HFFc6 (cell line): ENCODE data around the gene CREBBP. TPM values are rescaled to one million over a fixed set of nuclear protein-coding genes. Genes with fewer than 3 reads are reported as not detected.

Experiments used
- DNase-seq: peaks from one replicate; pipeline ENCODE4 v3.0.0-alpha.2; 2018
- H3K27ac Mint-ChIP-seq: 2 replicates; pipeline ENCODE4 v1.8.0; 2020; ENCODE audit warnings: mild to moderate bottlenecking, mixed read lengths
- H3K27me3 Mint-ChIP-seq: 2 replicates; pipeline ENCODE4 v1.8.0; 2021; ENCODE audit warnings: mild to moderate bottlenecking, moderate library complexity, mixed read lengths; ENCODE audit not compliant: insufficient read depth
- H3K36me3 Mint-ChIP-seq: 2 replicates; pipeline ENCODE4 v1.8.0; 2021; ENCODE audit warnings: low read depth, mixed read lengths
- H3K4me1 Mint-ChIP-seq: 2 replicates; pipeline ENCODE4 v1.8.0; 2020; ENCODE audit warnings: low read depth, mixed read lengths
- H3K4me3 Mint-ChIP-seq: 2 replicates; pipeline ENCODE4 v1.8.0; 2020; ENCODE audit warnings: mild to moderate bottlenecking, moderate library complexity, mixed read lengths
- H3K9me3 Mint-ChIP-seq: 2 replicates; pipeline ENCODE4 v1.8.0; 2020; ENCODE audit warnings: mild to moderate bottlenecking, mixed read lengths
- CTCF ChIP-seq: fragments of 200-600 bp; sonication (generic); IDR thresholded peaks from 2 replicates; pipeline ENCODE4 v1.5.0; 2021; ENCODE audit warnings: antibody characterized with exemption, mild to moderate bottlenecking
- total RNA-seq, 6 experiments: library from RNA; stranded (reverse); fragmentation: NEBNext Ultra II Directional; extraction: Animal tissue kit (Norgen Biotek cat#: 25700); gene quantifications; 2 replicates in 1 of 6; 3 replicates in 5 of 6; pipeline ENCODE4 v1.2.3, GENCODE V29; 2021

CREBBP gene
- total RNA-seq, 6 experiments from 2014 or later: 40.2 to 51.4 (median 43.4) TPM

- Mint-ChIP-seq H3K9me3 (no peaks in the 10 kb centered on the region), H3K4me1 (no peaks in the 10 kb centered on the region), H3K27ac (no peak overlapping the region), H3K4me3 (no peak overlapping the region), H3K27me3 (peaks cover 21% of the 10 kb centered on the region), H3K36me3 (peaks cover 34% of the 10 kb centered on the region)
- no peak for TF ChIP-seq CTCF
- no peak for DNase-seq
Measured at GRCh38 chr16:3727806-3728381, 152.6 kb downstream of the CREBBP start.

DNA sequence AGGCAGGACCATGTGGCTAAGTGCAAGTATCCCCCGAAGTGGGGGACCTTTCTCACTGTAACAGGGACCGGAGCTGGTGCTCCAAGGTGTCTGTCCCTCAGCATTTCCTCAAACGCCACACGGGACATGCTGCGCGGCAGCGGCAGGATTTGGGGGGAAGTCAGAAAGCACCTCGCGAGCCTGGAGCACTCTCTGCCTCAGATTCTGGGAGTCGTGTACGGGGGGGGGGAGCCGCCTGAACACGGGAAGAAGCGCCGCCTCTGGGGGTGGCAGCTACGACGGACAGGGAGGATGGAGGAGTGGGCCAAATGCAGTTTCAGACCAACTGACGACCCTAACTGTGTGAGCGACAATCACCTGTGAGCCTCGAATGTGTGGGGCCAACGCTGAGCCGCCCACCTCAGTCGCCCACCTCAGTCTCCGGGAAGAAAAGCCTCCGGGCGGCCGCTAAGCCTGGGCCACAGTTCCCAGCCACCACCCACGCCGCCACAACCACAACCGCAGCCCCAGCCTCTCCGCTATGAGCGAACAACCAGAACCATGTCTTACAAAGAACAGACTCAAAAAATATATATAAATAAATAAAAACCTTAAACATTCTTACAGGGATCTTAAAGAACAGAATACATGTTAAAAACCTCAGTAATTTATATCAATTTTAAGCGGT is 154.4 kb downstream of the CREBBP start:
- no peak overlapping the region for H3K4me3 Mint-ChIP-seq

GRCh38 chr16:3725276-3725675 is 155.2 kb downstream of the CREBBP start:
- no peak overlapping the region for H3K27ac Mint-ChIP-seq
- no peak for DNase-seq
- no peaks in the 10 kb centered on the region for H3K9me3 Mint-ChIP-seq
- no peaks in the 10 kb centered on the region for H3K4me1 Mint-ChIP-seq
- H3K4me3 Mint-ChIP-seq: no peak overlapping the region
- TF ChIP-seq CTCF: no peak
- peaks cover 18% of the 10 kb centered on the region for H3K27me3 Mint-ChIP-seq
- peaks cover 20% of the 10 kb centered on the region for H3K36me3 Mint-ChIP-seq

More for the DNA sequence above, 154.4 kb downstream of the CREBBP start:
- DNase-seq: no peak
- TF ChIP-seq CTCF: no peak
- Mint-ChIP-seq H3K9me3 (no peaks in the 10 kb centered on the region), H3K4me1 (no peaks in the 10 kb centered on the region), H3K36me3 (peaks cover 23% of the 10 kb centered on the region), H3K27me3 (peaks cover 19% of the 10 kb centered on the region), H3K27ac (no peak overlapping the region)

- Mint-ChIP-seq H3K36me3 (peaks cover 4% of the 10 kb centered on the region; the same call in 1 of the 2 replicates), H3K27me3 (peaks cover 9% of the 10 kb centered on the region), H3K4me1 (peaks cover 7% of the 10 kb centered on the region; the same call in 1 of the 2 replicates), H3K27ac (no peak overlapping the region), H3K9me3 (no peaks in the 10 kb centered on the region), H3K4me3 (no peak overlapping the region)
- TF ChIP-seq CTCF: no peak
- no peak for DNase-seq
Measured at GRCh38 chr16:3722508-3722907, 158.0 kb downstream of the CREBBP start.

GRCh38 chr16:3720418-3720817 is 160.1 kb downstream of the CREBBP start:
- Mint-ChIP-seq H3K9me3 (no peaks in the 10 kb centered on the region), H3K36me3 (no peaks in the 10 kb centered on the region; the same call in 1 of the 2 replicates), H3K27me3 (peaks cover 11% of the 10 kb centered on the region), H3K27ac (no peak overlapping the region; the same call in 1 of the 2 replicates), H3K4me3 (no peak overlapping the region), H3K4me1 (peaks cover 15% of the 10 kb centered on the region)
- DNase-seq: no peak
- TF ChIP-seq CTCF: no peak
